ENCODE data around the gene PC.

DNA sequence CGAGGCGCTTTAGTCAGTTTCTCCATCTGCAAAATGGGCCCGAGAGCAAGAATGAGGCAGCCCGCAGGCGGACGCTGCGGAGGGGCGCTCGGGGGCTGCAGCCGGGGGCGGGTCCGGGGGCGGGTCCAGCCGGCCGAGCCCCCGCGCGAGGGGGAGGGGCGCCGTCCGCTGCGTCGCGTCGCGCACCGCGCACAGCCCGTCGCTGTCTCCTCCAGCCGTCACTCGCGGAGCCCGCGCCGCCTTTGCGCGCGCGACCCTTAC, 282 bp downstream of the PC start:
- TF ChIP-seq, protein P1, sequence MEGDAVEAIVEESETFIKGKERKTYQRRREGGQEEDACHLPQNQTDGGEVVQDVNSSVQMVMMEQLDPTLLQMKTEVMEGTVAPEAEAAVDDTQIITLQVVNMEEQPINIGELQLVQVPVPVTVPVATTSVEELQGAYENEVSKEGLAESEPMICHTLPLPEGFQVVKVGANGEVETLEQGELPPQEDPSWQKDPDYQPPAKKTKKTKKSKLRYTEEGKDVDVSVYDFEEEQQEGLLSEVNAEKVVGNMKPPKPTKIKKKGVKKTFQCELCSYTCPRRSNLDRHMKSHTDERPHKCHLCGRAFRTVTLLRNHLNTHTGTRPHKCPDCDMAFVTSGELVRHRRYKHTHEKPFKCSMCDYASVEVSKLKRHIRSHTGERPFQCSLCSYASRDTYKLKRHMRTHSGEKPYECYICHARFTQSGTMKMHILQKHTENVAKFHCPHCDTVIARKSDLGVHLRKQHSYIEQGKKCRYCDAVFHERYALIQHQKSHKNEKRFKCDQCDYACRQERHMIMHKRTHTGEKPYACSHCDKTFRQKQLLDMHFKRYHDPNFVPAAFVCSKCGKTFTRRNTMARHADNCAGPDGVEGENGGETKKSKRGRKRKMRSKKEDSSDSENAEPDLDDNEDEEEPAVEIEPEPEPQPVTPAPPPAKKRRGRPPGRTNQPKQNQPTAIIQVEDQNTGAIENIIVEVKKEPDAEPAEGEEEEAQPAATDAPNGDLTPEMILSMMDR (IDR thresholded peaks at IDR 0.05), result no peak
- TF ChIP-seq POLR2A (IDR thresholded peaks at IDR 0.05), result no peak
